GM12873 (cell line): Measurements from ENCODE around the gene AOX1.

Experiments used
- TF ChIP-seq, protein P1 (sequence below): IDR thresholded peaks from 2 replicates; pipeline ENCODE4 v1.5.1; 2012; ENCODE audit warnings: low read depth, mild to moderate bottlenecking, moderate library complexity, low read length, control low read depth; ENCODE audit not compliant: insufficient read depth; ENCODE audit errors: missing control alignments

Gene AOX1

DNA sequence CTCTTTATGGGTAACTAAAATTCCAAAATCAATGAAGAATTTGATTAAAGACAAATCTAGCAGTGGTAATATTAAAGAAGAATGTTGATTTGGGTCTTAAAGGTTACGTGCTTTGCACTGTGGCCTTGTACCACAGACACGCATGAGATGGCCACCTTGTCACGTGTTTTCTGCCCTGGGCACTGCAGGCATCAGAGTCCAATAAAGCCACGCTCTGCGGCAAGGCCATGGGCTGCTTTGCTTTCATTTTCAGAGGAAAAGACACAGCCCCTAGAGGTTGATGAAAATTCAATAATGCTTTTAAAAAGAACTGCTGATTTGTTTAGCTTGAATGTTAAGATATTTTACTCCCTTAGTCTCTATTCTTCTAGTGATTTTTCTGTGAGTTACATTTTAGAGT lies 30.4 kb downstream of the AOX1 start:
- TF ChIP-seq, protein P1, sequence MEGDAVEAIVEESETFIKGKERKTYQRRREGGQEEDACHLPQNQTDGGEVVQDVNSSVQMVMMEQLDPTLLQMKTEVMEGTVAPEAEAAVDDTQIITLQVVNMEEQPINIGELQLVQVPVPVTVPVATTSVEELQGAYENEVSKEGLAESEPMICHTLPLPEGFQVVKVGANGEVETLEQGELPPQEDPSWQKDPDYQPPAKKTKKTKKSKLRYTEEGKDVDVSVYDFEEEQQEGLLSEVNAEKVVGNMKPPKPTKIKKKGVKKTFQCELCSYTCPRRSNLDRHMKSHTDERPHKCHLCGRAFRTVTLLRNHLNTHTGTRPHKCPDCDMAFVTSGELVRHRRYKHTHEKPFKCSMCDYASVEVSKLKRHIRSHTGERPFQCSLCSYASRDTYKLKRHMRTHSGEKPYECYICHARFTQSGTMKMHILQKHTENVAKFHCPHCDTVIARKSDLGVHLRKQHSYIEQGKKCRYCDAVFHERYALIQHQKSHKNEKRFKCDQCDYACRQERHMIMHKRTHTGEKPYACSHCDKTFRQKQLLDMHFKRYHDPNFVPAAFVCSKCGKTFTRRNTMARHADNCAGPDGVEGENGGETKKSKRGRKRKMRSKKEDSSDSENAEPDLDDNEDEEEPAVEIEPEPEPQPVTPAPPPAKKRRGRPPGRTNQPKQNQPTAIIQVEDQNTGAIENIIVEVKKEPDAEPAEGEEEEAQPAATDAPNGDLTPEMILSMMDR: no peak

DNA sequence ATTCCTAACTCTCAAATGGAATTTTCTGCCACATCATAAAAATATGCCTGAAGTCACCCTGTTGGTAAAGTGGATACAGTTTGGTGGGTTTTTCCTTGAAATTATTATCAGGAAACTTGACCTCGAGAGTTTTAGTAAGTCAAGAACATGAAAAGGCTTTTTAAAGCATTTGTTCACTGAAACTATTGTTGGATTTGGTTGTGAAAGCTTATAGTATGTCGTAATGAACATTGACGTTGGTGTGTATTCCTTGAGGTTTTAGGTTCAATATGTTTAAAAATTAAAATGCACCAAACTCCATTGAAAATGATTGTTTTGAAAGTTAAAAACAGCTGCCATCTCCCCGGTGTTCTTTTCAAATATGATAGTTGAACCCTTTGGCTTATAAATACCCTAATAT lies 30.8 kb downstream of the AOX1 start:
- TF ChIP-seq, protein P1: no peak

DNA sequence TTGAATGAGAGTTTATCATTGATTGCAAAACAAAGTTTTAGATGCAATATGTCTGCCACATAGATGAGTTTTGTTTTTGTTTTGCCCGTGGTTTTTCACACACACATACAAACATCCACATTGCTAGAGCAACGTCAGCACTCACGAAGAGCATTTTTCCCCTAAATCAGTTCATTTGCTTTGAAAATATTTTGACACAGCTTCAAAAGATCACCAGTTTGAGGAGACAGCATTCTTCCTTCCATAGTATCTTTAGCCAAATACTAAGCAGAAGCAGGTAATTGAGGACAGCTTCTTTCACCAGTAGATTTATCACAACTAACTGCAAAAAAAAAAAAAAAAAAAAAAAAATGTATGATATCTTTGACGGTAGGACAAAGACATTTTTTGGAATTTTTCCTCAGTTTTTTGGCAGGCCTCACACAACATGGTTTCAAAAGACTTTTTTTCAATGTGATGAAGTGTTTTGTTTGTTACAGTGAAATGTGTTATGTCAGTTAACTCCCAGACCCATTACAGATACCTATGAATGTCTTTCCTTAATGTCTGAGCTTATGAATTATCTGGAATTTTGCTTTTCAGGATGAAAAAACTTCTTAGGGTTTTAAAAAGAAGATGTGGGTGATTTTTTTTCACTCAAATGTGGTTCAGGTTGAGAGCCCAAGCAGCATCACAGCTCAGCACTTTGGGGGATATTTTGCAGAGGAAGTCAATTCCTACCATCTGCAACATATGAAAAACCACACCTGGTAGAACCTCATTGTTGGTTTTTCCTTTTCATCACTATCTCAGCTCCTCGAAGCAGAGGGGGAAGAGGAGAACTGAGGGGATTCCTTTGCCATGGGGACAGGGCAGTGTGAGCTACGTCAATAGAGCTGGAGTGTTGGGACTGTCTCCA lies 31.6 kb downstream of the AOX1 start:
- TF ChIP-seq, protein P1: no peak

DNA sequence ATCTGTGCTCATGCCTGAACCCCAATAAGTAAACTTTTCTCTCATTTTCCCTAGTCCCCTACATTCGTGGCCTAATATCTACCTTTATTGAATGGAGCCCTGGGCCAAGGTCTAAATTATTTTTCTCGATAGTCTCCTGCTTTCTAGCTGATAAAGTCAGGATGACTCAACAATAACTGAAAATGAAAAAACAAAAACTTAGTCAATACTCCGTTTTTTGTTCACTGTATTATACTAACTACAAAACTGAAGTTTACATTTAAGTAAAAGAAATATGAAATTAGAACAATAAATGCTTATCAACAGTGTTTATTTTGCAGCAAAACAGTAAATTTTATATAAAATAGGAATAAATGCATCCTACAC lies 32.2 kb downstream of the AOX1 start:
- TF ChIP-seq, protein P1: no peak

DNA sequence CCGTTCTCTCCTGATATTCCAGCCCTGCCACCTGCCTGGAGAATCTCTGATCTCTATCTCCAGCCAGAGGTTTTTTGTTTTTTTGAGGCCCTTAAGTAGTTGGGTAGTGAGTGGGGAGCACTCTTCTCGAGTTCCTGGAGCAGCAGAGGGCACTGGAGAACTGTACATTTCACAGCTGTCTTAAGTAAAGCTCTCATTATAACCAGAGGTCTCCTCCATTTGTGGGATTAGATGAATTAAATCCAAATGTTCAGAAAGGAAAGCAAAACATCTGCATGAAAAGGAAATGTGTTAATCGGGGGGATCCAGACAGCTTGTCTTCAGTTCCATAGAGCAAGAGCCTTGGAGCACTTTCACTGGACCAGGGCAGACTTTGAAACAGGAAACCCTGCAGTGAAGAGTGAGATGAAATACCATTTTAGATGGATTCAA lies 32.8 kb downstream of the AOX1 start:
- TF ChIP-seq, protein P1: peak; percentile 6

DNA sequence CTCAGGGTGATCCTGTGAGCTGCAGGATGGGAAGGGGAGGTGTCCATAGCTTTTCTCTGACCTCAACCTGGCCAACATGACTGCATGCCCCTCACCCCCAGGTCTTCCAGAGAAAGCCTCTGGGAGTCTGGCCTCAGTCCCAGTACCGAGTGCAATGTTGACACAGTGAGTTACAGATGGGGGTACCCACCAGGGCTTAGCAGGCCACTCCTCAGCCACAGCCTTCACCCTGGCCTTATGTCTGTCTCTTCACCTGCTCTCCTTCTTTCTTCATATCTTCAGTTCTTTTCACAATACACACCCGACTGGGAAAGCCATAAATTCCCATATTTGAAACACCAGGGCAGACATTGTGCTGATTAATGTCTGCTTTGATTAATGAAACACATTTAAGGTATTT lies 33.5 kb downstream of the AOX1 start:
- TF ChIP-seq, protein P1: no peak

DNA sequence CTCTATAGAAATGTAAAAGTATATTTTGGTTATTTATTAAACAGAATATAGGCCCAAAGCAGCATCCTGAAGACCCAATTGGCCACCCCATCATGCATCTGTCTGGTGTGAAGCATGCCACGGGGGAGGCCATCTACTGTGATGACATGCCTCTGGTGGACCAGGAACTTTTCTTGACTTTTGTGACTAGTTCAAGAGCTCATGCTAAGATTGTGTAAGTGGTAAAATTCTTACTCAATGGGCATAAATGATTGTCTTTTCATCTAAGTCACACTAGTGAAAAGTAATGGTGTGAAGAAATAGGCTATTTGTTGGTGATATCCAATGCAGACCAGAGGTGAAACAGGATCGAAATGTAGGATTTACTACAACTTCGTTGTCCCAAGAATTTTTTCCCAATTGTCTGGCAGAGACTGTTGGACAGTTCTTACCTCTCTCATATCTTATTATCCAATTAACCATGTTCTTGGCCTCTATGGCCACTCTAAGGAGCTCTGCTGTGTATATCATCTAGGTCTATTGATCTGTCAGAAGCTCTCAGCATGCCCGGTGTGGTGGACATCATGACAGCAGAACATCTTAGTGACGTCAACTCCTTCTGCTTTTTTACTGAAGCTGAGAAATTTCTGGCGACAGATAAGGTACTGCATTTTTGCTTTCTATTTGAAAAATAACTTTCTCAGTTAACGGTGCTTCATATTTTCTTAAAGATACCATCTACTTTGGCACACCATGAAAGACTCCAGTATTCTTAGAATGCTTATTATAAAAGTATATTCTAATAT lies 35.0 kb downstream of the AOX1 start:
- TF ChIP-seq, protein P1: no peak
